Fibroblast of skin of left biceps (primary cell): ENCODE measurements around the gene SNX1.
"Not testable (repeated sequence)": the region's sequence is repeated elsewhere in the genome, so short reads cannot be mapped to it uniquely, and the experiment has no call there.

ENCODE experiments used
- DNase-seq, 2 experiments: peaks; one replicate each; pipeline ENCODE4 v3.0.0-alpha.2; 2013; ENCODE audit warnings: low read depth in 2 of 2

Gene SNX1

GRCh38 chr15:64073496-64073895 is 22.3 kb upstream of the SNX1 start:
- not testable (repeated sequence) for DNase-seq

- no peak for DNase-seq
These were observed 13.0 kb upstream of the SNX1 start for GRCh38 chr15:64082757-64083156.

- DNase-seq, result no peak
These were observed 6.1 kb upstream of the SNX1 start for GRCh38 chr15:64089543-64090280.

GRCh38 chr15:64090527-64090926 is 5.3 kb upstream of the SNX1 start:
- DNase-seq, result no peak

- DNase-seq, result no peak
These were observed 3.5 kb upstream of the SNX1 start for GRCh38 chr15:64092075-64092820.

- no peak for DNase-seq
These were observed 2.7 kb upstream of the SNX1 start for GRCh38 chr15:64092864-64093626.

- DNase-seq, result peak; percentile 94 to 96
These were observed 2.0 kb upstream of the SNX1 start, which contains the start of gene CIAO2A for GRCh38 chr15:64093627-64094417. Gene CIAO2A, minus strand, starts transcription at chr15:64093838. Its CDS starts 70 bp downstream, at chr15:64093768.

GRCh38 chr15:64095431-64095794 is 369 bp upstream of the SNX1 start:
- no peak for DNase-seq

- no peak for DNase-seq
These were observed 1.0 kb downstream of the SNX1 start for GRCh38 chr15:64096668-64097384.

GRCh38 chr15:64099379-64099778 is 3.6 kb downstream of the SNX1 start:
- DNase-seq, result no peak

- DNase-seq, result no peak
These were observed 5.2 kb downstream of the SNX1 start for GRCh38 chr15:64100958-64101357.

GRCh38 chr15:64102497-64102896 is 6.7 kb downstream of the SNX1 start:
- no peak for DNase-seq

GRCh38 chr15:64105113-64105704 is 9.4 kb downstream of the SNX1 start:
- DNase-seq, result no peak

GRCh38 chr15:64107337-64107736 is 11.6 kb downstream of the SNX1 start:
- no peak for DNase-seq

GRCh38 chr15:64110108-64110701 is 14.4 kb downstream of the SNX1 start:
- DNase-seq, result not testable (repeated sequence)

GRCh38 chr15:64110950-64111678 is 15.3 kb downstream of the SNX1 start:
- DNase-seq, result no peak

GRCh38 chr15:64111679-64112050 is 15.9 kb downstream of the SNX1 start:
- no peak for DNase-seq

- no peak for DNase-seq
These were observed 16.4 kb downstream of the SNX1 start for GRCh38 chr15:64112073-64112772.

- no peak for DNase-seq
These were observed 17.1 kb downstream of the SNX1 start for GRCh38 chr15:64112904-64113303.
